Measurements from ENCODE around the gene KLHL18.

GRCh38 chr3:47340866-47341265 lies 58.1 kb downstream of the KLHL18 start:
- no peak for TF ChIP-seq CTCF (IDR thresholded peaks at IDR 0.05)
- TF ChIP-seq POLR2A (IDR thresholded peaks at IDR 0.05): no peak

Measured in adrenal gland (tissue), 5 donors.